NCI-H2196 treated with DMSO at 0.1 percent for 48 hours (cell line): ENCODE results near the gene RCAN1.
A peak's percentile ranks its signal among the peaks of the same experiment; 100 is the strongest.

Experiments
- DNase-seq: peaks from one replicate; lab custom pipeline; 2025; ENCODE audit not compliant: unreplicated experiment; lab: John Stamatoyannopoulos, UW

RCAN1 gene

DNA sequence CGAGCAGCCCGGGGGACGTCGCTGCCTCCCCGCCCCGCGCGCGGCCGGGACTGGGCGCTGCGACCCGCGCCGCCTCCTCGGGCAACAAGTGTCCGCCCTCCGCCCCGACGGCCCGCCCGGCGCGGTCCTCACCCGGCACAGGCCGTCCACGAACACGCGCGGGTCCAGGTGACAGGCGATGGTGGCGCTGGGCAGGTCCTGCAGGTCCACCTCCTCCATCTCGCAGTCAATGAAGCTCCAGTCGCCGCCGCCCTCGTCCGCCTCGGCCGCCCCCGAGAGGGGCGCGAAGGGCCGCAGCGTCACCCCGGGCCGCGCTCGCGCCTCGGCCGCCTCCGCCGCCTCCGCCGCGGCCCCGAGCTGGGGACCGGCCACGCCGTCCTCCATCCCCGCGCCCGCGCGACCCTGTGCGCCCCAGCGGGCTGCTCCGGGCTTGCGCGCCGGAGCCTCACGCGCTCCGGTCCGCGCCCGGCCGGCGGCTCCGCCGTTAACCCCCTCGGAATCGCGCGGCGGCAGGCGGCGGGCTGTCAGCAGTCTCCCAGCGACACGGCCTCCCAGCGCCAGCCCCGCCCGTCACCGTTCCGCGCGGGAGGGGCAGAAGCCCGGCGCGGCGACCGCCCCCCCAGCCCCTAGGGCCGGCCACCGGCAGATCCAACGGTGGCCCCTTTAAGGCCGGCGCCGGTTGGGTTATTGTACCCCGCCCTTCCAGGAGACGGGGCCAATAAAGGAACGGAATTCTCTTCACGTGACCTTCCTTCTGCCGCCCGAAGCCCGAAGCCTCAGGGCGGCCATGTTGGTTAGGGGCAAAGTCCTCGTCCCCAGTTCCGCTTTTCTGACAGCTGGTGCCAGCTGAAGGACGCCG, at the start of gene RCAN1:
TSS of gene RCAN1 (minus strand) at position 486 of the 859 bp plus-strand sequence. CDS start at position 384, 102 bp downstream.
- peak; percentile 88 for DNase-seq

- no peak for DNase-seq
Measured at GRCh38 chr21:34661848-34662247, 46.9 kb upstream of the RCAN1 start.

DNA sequence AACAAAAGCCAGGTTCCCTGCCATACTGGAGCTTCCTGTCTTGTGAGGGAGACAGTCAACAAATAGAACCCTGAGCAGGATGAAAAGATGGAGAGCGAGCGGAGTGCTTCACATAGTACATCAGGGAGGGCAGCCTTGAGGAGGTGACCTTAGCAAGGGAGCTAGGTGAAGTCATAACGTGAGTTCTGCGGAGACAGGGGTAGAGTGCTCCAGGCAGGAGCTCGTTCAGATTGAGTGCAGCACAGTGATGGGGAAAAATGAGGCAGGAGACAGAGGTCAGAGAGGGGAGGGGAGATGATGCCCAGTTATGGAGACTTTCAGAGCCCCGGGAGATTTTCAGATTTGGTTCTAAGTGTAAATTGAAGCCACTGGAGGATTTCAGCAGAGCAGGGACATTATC, 38.6 kb upstream of the RCAN1 start:
- no peak for DNase-seq

GRCh38 chr21:34651642-34652041, 36.7 kb upstream of the RCAN1 start:
- DNase-seq: no peak

- DNase-seq: no peak
Measured at GRCh38 chr21:34650861-34651431, 36.0 kb upstream of the RCAN1 start.

DNA sequence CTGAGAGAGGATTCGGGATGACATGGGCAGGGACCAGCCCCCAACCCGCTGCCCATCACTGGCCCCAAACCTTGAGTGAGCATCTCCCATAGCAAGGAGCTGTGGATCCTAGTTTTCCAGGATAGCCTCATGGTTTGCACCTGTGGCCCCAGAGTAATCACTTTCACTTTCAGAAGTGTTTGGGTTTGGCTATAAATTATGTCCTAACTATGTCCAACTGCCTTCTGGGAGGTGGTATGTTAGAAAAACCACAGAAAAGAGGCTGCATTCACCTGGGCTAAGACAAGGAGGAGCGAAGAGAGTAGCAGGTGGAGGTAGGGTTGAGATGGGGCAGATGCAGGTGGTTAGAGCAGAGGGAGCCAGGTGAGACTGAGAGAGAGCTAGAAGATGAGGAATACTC, 34.5 kb upstream of the RCAN1 start:
- no peak for DNase-seq

DNA sequence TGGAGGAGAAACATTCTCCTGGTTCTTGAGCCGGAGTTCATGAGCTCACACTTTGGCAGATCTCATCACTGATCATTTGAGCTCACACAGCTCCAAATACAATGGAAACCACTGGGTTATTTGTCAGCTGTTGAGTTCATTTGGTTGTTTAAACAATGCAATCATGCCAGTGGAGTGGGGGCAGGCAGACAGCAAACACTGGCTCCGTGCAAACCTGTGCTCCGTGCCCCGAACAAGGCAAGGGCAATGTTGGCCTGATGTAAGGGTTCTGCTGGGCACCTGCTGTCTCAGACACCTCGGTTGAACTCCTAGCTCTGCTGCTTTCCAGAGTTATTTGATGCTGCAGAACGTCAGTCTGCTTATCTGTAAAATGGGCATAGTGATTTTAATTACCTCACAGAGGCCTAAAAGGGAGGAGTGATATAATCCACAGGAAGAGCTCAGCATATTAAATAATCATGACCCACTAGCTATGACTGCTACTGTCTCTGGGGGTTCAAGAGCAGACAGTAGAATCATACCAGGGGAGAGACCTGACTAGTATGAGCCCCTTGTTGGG, 33.9 kb upstream of the RCAN1 start:
- no peak for DNase-seq

- no peak for DNase-seq
Measured at GRCh38 chr21:34647555-34647954, 32.6 kb upstream of the RCAN1 start.

GRCh38 chr21:34644825-34645224, 29.9 kb upstream of the RCAN1 start:
- DNase-seq: no peak

DNA sequence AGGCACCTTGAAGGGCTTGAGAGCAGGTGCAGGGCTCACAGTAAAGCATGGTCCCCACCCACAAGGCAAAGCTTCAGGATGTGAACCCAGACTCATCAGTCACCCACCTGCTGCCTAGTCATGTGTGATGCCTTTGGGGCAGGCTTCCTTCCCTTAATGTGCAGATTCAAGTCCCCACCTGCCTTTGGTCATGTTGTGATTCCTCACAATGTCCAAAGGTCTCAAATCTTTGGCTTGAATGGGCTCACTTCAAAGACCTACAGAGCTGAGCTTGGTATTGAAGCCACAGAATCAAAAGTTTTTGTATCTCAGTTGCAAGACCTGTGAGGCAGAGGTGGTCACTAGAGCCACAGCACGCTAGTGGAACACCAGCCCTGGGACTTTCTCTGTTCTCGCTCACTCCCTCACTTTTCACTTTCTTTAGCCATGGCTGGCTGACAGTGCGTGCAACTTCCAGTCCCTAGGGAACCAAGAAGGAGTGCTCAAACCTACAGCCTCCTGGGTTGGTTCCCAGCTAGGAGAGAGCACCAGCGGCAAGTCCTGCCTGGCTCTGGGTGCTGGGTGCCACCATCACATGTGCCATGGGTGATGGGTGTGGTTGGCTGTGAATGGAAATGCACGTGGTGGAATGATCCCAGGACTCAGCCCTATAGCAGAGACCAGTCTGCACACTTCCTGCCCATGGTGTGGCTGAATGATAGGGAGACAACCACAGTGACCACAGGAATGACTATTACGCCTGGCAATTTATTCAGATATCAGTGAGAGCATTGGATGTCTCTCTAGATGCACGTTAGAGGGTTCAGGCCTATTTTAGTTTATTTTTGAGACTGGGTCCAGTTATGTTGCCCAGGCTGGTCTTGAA, 27.5 kb upstream of the RCAN1 start:
- no peak for DNase-seq

DNA sequence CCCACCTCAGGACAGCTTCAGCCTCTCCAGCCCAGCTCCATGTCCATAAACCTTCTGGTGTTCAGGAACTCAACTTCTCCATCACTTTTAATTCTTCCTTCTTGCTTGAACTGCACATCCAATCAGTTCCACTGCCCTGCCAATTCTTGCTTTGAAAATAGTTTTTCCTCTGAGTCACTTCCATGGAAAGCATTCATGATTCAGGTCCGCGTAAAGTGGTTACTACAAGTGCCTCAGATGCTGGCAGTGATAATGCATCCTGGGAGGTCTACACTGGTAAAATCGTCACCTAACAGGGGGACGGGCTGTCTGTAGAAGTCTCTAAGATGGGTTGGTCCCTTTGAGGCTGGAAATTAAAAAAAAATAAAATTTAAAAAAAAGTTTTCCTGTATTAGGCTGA, 25.9 kb upstream of the RCAN1 start:
- DNase-seq: no peak

DNA sequence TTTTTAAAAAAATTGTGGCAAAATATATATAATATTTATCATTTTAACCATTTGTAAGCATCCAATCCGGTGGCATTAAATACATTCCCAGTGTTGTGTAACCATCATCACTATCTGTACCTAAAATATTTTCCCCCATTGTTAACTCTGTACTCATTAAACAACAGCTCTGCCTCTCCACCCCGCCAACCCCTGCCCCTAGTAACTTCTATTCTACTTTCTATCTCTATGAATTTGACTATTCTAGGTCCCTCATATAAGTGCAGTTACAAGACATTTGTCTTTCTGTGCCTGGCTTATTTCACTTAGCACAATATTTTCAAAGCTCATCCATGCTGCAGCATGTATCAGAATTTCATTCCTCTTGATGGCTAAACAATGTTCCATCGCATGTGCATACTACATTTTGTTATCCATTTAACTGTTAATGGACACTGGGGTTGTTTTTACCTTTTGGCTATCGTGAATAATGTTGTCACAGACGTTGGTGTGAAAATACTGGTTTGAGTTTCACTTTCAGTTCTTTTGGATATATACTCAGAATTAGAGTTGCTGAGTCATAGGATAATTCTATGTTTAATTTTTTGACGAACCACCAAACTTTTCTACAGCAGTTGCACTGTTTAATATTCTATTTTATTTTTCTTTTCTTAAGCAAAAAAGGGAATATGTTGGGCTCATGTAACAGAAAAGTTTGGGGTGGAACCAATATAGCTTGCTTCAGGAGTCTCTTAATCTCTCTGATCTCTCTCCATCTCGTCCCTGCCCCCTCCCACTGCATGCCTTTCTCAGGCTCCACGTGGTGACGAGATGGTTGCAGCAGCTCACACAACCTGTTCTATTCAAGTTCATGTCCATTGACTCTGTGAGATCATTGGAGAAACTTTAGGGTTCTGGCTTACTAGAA, 25.2 kb upstream of the RCAN1 start:
- no peak for DNase-seq

DNA sequence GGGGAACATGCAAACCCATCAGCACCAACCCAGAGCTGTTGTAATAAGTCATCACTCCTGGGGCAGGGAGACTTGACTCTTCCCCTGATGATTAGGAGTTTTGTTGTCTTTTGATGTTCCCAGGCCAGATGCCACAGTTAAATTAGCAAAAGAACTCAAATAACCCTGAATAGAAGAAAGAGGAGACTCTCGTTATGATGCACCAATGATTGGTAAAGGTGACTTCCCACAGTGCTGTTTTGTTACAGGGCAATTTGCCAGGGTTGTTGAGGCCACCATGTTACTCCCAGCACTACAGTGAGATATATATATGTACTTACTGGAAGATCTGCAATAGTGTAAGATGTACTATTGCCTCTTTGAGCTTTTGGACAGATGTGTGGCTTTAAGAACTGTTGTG, 24.3 kb upstream of the RCAN1 start:
- no peak for DNase-seq

- DNase-seq: no peak
Measured at GRCh38 chr21:34636961-34637360, 22.0 kb upstream of the RCAN1 start.

GRCh38 chr21:34635307-34635706, 20.4 kb upstream of the RCAN1 start:
- DNase-seq: no peak

DNA sequence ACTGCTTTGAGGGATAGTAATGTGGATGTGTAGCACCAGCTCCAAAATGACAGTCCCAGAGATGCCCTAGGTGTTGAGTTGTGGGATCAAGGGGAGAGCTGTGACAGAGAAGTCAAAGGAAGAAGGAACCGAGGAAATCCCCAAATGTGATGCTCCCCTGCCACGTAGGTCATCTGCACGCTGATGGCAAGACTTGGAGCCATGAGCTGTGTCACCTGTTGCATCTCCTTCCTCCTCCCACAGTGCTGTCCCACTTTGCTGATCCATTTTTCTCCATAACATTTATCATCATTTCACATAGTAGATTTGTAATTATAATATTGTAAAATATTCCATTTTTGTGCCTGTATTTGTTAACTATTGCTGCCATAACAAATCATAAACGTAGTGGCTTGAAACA, 17.6 kb upstream of the RCAN1 start:
- DNase-seq: no peak

GRCh38 chr21:34630536-34631143, 15.7 kb upstream of the RCAN1 start:
- peak; percentile 37 for DNase-seq

DNA sequence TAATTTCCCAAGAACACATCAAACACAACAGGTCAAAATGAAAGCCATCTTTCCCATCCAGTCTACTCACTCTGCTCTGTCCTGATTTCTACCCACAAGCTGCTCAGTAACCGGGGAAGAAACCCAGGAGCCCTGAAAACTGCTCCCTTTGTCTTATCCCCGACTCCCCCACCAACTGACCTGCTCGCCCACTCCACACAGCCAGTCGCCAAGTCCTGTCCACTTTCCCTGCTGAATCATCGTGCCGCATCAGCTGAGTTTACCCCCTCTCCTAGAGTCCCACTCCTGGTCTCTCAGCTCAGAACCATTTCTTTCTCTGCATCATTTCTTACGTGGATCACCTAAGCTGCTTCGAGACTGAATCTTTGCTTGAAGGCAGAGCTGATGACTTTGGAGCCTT, 11.2 kb upstream of the RCAN1 start:
- no peak for DNase-seq

GRCh38 chr21:34625030-34625593, 10.2 kb upstream of the RCAN1 start:
- DNase-seq: no peak

DNA sequence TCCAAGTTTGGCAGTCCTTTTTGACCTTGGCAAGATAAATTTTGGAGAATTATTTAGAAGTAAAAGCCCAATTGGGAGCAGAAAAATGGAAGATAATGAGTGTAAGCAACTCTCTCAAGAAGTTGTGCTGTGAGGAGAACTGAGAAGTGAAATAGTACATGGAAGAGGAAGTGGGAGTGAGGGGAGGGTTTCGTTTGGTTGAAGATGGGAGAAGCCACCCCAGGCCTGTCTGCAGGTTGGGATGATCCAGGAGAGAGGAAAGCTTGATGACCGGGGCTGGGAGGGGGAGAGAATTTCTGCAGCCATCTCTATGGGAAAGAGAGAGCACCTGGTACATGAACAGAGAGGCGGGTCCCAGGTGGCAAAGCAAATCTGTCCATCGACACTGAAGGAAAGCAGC, 8.6 kb upstream of the RCAN1 start:
- no peak for DNase-seq
